Endothelial cell of umbilical vein (primary cell): Measurements from ENCODE around the gene PDE3B. TPM values are rescaled to one million over a fixed set of nuclear protein-coding genes. Genes with fewer than 3 reads are reported as not detected.

ENCODE experiments used
- BruUV-seq: library from RNA; stranded (reverse); fragments of 400-500 nt; replicated peaks from 2 replicates; lab custom pipeline; 2021; lab: Mats Ljungman, UMichigan
- CTCF ChIA-PET: fragments of 300-600, 350-600 bp; sonication (Branson Sonifier 250); formaldehyde crosslinking; loops from one replicate; lab custom pipeline; 2021; ENCODE audit warnings: antibody characterized with exemption, inconsistent platforms; lab: Charles Lee
- POLR2A ChIA-PET: fragments of 300-600, 350-600 bp; sonication (Branson Sonifier 250); formaldehyde crosslinking; loops from one replicate; lab custom pipeline; 2021; ENCODE audit warnings: antibody characterized with exemption, inconsistent platforms; lab: Charles Lee
- DNase-seq: peaks from one replicate; pipeline ENCODE4 v3.0.0-alpha.2; 2011; ENCODE audit warnings: low read depth, low spot score
- FAIRE-seq: peaks from 2 replicates; lab custom pipeline; 2011; peaks lifted over from hg19 to GRCh38; lab: Jason Lieb, UNC
- H2AFZ ChIP-seq: 2 replicates; pipeline ENCODE4 v1.6.0; 2012; ENCODE audit warnings: low read depth, low read length, control low read depth, inconsistent platforms
- H3K27ac ChIP-seq: 2 replicates; pipeline ENCODE4 v1.5.1; 2011; ENCODE audit warnings: low read depth, mild to moderate bottlenecking, control low read depth, low read length, moderate library complexity; ENCODE audit not compliant: insufficient read depth
- H3K27me3 ChIP-seq, 2 experiments: 2 replicates each; pipeline versions ENCODE4 v1.6.0 to v1.6.1; 2011; ENCODE audit warnings: low read length in 2 of 2, mixed read lengths in 1 of 2; ENCODE audit not compliant: control insufficient read depth in 2 of 2, insufficient read depth in 2 of 2
- H3K36me3 ChIP-seq, 2 experiments: 2 replicates in 1 of 2; 3 replicates in 1 of 2; pipeline ENCODE4 v1.5.1; 2011; ENCODE audit warnings: low read length in 2 of 2, mild to moderate bottlenecking in 1 of 2, moderate library complexity in 1 of 2; ENCODE audit not compliant: control insufficient read depth in 2 of 2, insufficient read depth in 2 of 2; ENCODE audit errors: extremely low read depth in 1 of 2
- H3K4me1 ChIP-seq: 3 replicates; pipeline ENCODE4 v1.5.1; 2011; ENCODE audit warnings: mild to moderate bottlenecking, low read length; ENCODE audit not compliant: control insufficient read depth, insufficient read depth; ENCODE audit errors: extremely low read depth
- H3K4me2 ChIP-seq: 2 replicates; pipeline ENCODE4 v1.6.1; 2011; ENCODE audit warnings: low read length, control low read depth, mixed read lengths; ENCODE audit not compliant: insufficient read depth
- H3K4me3 ChIP-seq, 3 experiments: fragments of 200-600 bp in 1 of 3; sonication (generic), shearing (Covaris generic) in 1 of 3; replicated peaks in 1 of 3; 2 replicates each; pipeline ENCODE4 v1.5.1; 2011 to 2016; ENCODE audit warnings: control low read depth in 3 of 3, low read length in 3 of 3, mild to moderate bottlenecking in 2 of 3, inconsistent platforms in 1 of 3, low read depth in 1 of 3, moderate library complexity in 1 of 3; ENCODE audit not compliant: insufficient read depth in 1 of 3
- H3K79me2 ChIP-seq: 2 replicates; pipeline ENCODE4 v1.6.0; 2012; ENCODE audit warnings: low read length, inconsistent platforms; ENCODE audit not compliant: control insufficient read depth, insufficient read depth
- H3K9ac ChIP-seq: replicated peaks from 2 replicates; pipeline ENCODE3; 2011; ENCODE audit warnings: low read length, control low read depth; ENCODE audit not compliant: insufficient read depth; ENCODE audit errors: extremely low read depth
- H3K9me1 ChIP-seq: replicated peaks from 3 replicates; pipeline ENCODE4 v1.6.0; 2011; ENCODE audit warnings: mild to moderate bottlenecking, low read length; ENCODE audit not compliant: control insufficient read depth, insufficient read depth; ENCODE audit errors: extremely low read depth
- H3K9me3 ChIP-seq: replicated peaks from 2 replicates; pipeline ENCODE4 v1.5.1; 2012; ENCODE audit warnings: low read length, inconsistent platforms; ENCODE audit not compliant: control insufficient read depth, insufficient read depth
- H4K20me1 ChIP-seq: replicated peaks from 2 replicates; pipeline ENCODE3; 2011; ENCODE audit warnings: mild to moderate bottlenecking, low read length; ENCODE audit not compliant: control insufficient read depth, insufficient read depth; ENCODE audit errors: extremely low read depth
- EZH2 ChIP-seq: IDR thresholded peaks from 2 replicates; pipeline ENCODE4 v1.6.1; 2012; ENCODE audit warnings: borderline replicate concordance, low read depth, mild to moderate bottlenecking, moderate library complexity, low read length, inconsistent platforms; ENCODE audit not compliant: severe bottlenecking
- FOS ChIP-seq: IDR thresholded peaks from 2 replicates; pipeline ENCODE4 v1.6.1; 2011; ENCODE audit warnings: mild to moderate bottlenecking, low read length, moderate library complexity, borderline replicate concordance; ENCODE audit not compliant: insufficient read depth
- GATA2 ChIP-seq: IDR thresholded peaks from 2 replicates; pipeline ENCODE4 v1.7.0; 2011; ENCODE audit warnings: low read depth, mild to moderate bottlenecking, moderate library complexity, mixed read lengths, low read length; ENCODE audit not compliant: insufficient read length, insufficient read depth
- JUN ChIP-seq: IDR thresholded peaks from 2 replicates; pipeline ENCODE4 v1.6.1; 2011; ENCODE audit warnings: borderline replicate concordance, low read depth; ENCODE audit not compliant: insufficient read length, insufficient read depth
- MYC ChIP-seq: IDR thresholded peaks from one replicate; pipeline ENCODE4 v1.6.1; 2011; ENCODE audit warnings: mild to moderate bottlenecking, low read depth, low read length
- POLR2A ChIP-seq: IDR thresholded peaks from 2 replicates; pipeline ENCODE4 v1.6.1; 2012; ENCODE audit warnings: low read depth, mild to moderate bottlenecking, control low read depth, low read length
- POLR2AphosphoS5 ChIP-seq: IDR thresholded peaks from 2 replicates; pipeline ENCODE4 v1.6.1; 2012; ENCODE audit warnings: low read depth, mild to moderate bottlenecking, control low read depth, low read length, moderate library complexity; ENCODE audit not compliant: insufficient read depth
- dilution Hi-C: fragments of 300-500 bp; cut with MboI; formaldehyde crosslinking; loops from one replicate; pipeline ENCODE4 v1.15.0; 2019; ENCODE audit warnings: low sequenced_read_pairs; ENCODE audit not compliant: extremely low pct_ligation_motif_present
- intact Hi-C: fragments of 100-400 bp; cut with micrococcal nuclease; formaldehyde crosslinking; loops from one replicate; pipeline ENCODE4 v1.10.0; 2022
- polyA plus RNA-seq, 4 experiments: library from polyadenylated mRNA; depleted of rRNA in 3 of 4; stranded (reverse) in 3 of 4; unstranded in 1 of 4; fragments of >200 nt; gene quantifications; 2 replicates each; pipeline versions ENCODE4 v1.2.1 to v1.2.3, GENCODE V29; 2011 to 2012; ENCODE audit warnings: missing spikeins in 1 of 4
- total RNA-seq: library from RNA; stranded (reverse); gene quantifications from 2 replicates; pipeline ENCODE4 v1.2.3, GENCODE V29; 2021
- TF ChIP-seq, protein P1 (sequence below): IDR thresholded peaks from 2 replicates; pipeline ENCODE4 v1.6.1; 2011; ENCODE audit not compliant: insufficient read depth, insufficient read length
- TF ChIP-seq, protein P2 (sequence below), 2 donors: IDR thresholded peaks; 1 replicate in 1 of 2; 2 replicates in 1 of 2; pipeline ENCODE4 v1.5.1; 2011; ENCODE audit warnings: low read length in 2 of 2, mild to moderate bottlenecking in 2 of 2, moderate library complexity in 2 of 2, control low read depth in 1 of 2, inconsistent platforms in 1 of 2, low read depth in 1 of 2; ENCODE audit not compliant: insufficient read depth in 1 of 2; ENCODE audit errors: extremely low read depth in 1 of 2

The PDE3B gene
- total and polyA plus RNA-seq, 2 donors (not counting 3 experiments of a cell fraction or from before 2014, with no cell fraction given) = 0.26 to 1.9 TPM

DNA sequence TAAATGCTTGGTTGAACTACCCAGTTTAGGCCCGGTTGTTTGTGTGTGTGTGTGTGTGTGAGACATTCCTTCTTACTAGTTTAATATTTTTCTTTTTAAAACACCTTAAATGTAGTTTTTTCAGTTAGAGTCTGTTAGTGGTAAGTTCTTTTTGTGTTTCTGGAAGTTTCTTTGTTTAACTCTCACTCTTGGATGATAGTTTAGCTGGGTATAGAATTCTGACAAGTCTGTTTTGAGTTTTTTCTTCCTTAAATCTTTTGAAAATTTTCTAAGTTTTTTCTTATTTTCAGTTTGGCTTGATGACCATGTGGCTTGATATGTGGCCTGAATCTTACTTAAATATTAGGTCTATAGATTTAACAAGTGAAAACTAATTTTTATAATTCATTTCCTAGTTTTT lies 60.1 kb downstream of the PDE3B start:
- H3K4me3 ChIP-seq = no peak overlapping the region
- no peaks in the 10 kb centered on the region for H3K4me1 ChIP-seq
- no peak overlapping the region for H3K9ac ChIP-seq
- H3K9me1 ChIP-seq = no peaks in the 10 kb centered on the region
- ChIA-PET CTCF (no interaction called here), POLR2A (no interaction called here)
- DNase-seq (no peak), FAIRE-seq (no peak)
- no peak overlapping the region for H3K27ac ChIP-seq
- no peaks in the 10 kb centered on the region for H3K9me3 ChIP-seq
- no peaks in the 10 kb centered on the region for H3K36me3 ChIP-seq
- H3K27me3 ChIP-seq = peaks cover 0 to 2% of the 10 kb centered on the region in 2 experiments
- no peaks in the 10 kb centered on the region for H4K20me1 ChIP-seq
- no peak overlapping the region for H3K4me2 ChIP-seq
- dilution Hi-C loops = no loop called here
- no TSS peak for BruUV-seq
- H2AFZ ChIP-seq = no peak overlapping the region
- intact Hi-C loops = no loop called here
- H3K79me2 ChIP-seq = no peaks in the 10 kb centered on the region
- TF ChIP-seq, protein P1, sequence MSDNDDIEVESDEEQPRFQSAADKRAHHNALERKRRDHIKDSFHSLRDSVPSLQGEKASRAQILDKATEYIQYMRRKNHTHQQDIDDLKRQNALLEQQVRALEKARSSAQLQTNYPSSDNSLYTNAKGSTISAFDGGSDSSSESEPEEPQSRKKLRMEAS = no peak
- no peak for TF ChIP-seq POLR2AphosphoS5
- no peak for TF ChIP-seq GATA2
- TF ChIP-seq, protein P2, sequence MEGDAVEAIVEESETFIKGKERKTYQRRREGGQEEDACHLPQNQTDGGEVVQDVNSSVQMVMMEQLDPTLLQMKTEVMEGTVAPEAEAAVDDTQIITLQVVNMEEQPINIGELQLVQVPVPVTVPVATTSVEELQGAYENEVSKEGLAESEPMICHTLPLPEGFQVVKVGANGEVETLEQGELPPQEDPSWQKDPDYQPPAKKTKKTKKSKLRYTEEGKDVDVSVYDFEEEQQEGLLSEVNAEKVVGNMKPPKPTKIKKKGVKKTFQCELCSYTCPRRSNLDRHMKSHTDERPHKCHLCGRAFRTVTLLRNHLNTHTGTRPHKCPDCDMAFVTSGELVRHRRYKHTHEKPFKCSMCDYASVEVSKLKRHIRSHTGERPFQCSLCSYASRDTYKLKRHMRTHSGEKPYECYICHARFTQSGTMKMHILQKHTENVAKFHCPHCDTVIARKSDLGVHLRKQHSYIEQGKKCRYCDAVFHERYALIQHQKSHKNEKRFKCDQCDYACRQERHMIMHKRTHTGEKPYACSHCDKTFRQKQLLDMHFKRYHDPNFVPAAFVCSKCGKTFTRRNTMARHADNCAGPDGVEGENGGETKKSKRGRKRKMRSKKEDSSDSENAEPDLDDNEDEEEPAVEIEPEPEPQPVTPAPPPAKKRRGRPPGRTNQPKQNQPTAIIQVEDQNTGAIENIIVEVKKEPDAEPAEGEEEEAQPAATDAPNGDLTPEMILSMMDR (IDR thresholded peaks at IDR 0.05; ENCODE audit: extremely low read depth in 1 of 2, insufficient read depth in 1 of 2, low read depth in 1 of 2, low read length in 2 of 2) = no peak
- TF ChIP-seq POLR2A = no peak

DNA sequence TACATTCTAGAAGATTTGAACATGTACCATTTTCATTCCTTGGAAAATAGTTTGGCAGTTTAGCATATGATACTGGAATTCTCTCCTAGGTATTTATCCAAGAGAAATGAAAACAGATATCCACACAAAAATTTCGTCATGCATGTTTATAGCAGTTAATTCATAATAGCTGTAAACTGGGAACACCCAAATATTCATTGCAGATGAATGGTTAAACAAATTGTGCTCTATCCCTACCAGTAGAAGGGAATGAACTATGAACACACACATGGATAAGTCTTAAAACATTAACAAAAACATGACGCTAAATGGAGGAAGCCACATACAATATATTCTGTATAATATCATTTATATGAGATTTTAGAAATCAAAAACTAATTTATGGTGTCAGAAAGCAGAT lies 61.5 kb downstream of the PDE3B start:
- dilution Hi-C loops (no loop called here), intact Hi-C loops (no loop called here)
- FAIRE-seq (no peak), DNase-seq (no peak)
- Histone ChIP-seq H3K79me2 (no peaks in the 10 kb centered on the region), H3K36me3 (no peaks in the 10 kb centered on the region), H3K27ac (no peak overlapping the region), H3K27me3 (peaks cover 0 to 2% of the 10 kb centered on the region in 2 experiments), H3K4me1 (no peaks in the 10 kb centered on the region), H3K9ac (no peak overlapping the region), H3K9me1 (no peaks in the 10 kb centered on the region), H4K20me1 (no peaks in the 10 kb centered on the region), H2AFZ (no peak overlapping the region), H3K4me3 (no peak overlapping the region), H3K9me3 (no peaks in the 10 kb centered on the region), H3K4me2 (no peak overlapping the region)
- TF ChIP-seq FOS (no peak), EZH2 (no peak), MYC (no peak), POLR2A (no peak), GATA2 (no peak), POLR2AphosphoS5 (no peak), JUN (no peak)
- TF ChIP-seq, protein P2 (IDR thresholded peaks at IDR 0.05; ENCODE audit: extremely low read depth in 1 of 2, insufficient read depth in 1 of 2, low read depth in 1 of 2, low read length in 2 of 2) = no peak
- TF ChIP-seq, protein P1 = no peak
- BruUV-seq = no TSS peak
- CTCF ChIA-PET = interaction anchor here (1.2 kb wide), 1 partner anchor 23 kb away, joined by 4 read pairs; no protein-coding TSS in a partner anchor
- POLR2A ChIA-PET = no interaction called here
